ENCODE results near the gene MMS19.
A peak's percentile ranks its signal among the peaks of the same experiment; 100 is the strongest.

Gene MMS19, protein sequence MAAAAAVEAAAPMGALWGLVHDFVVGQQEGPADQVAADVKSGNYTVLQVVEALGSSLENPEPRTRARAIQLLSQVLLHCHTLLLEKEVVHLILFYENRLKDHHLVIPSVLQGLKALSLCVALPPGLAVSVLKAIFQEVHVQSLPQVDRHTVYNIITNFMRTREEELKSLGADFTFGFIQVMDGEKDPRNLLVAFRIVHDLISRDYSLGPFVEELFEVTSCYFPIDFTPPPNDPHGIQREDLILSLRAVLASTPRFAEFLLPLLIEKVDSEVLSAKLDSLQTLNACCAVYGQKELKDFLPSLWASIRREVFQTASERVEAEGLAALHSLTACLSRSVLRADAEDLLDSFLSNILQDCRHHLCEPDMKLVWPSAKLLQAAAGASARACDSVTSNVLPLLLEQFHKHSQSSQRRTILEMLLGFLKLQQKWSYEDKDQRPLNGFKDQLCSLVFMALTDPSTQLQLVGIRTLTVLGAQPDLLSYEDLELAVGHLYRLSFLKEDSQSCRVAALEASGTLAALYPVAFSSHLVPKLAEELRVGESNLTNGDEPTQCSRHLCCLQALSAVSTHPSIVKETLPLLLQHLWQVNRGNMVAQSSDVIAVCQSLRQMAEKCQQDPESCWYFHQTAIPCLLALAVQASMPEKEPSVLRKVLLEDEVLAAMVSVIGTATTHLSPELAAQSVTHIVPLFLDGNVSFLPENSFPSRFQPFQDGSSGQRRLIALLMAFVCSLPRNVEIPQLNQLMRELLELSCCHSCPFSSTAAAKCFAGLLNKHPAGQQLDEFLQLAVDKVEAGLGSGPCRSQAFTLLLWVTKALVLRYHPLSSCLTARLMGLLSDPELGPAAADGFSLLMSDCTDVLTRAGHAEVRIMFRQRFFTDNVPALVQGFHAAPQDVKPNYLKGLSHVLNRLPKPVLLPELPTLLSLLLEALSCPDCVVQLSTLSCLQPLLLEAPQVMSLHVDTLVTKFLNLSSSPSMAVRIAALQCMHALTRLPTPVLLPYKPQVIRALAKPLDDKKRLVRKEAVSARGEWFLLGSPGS

DNA sequence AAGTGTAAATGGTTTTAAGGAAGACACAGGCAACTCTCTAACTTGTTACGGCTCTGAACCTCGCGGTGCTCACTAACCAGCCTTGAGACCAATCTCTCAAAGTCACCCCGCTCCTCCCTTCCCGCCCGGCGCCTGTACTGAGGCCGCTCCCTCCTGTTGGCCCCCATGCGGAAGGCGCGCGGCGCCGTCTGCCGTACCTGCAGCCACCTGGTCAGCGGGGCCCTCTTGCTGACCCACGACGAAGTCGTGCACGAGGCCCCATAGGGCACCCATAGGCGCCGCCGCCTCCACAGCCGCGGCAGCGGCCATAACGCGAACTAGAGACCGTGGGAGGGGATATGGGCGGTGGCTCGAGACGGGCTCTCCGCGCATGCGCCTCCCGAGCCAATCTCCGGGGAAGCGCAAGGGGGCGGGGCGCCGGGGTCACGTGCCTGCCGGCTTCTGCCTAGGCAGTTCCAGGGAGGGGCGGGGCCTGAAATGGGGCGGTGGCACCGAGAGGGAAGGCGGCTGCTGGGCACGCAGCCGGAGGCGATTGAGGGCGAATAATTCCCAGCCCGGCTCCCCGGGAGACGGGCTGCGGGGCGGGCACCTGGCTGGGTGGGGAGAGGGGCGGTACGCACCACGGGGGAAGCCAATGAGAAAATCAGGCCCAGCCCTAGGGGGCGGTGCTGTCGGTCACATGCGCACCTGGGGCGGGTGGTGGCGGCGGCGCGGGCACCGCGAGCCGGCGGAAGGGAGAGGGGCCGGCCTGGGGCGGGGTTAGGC, at the start of gene MMS19:
Gene MMS19 (minus strand): TSS at position 347 of the 765 bp plus-strand sequence. CDS start 38 bp downstream, at position 309.
- peak; percentile 87 to 90 for DNase-seq

DNA sequence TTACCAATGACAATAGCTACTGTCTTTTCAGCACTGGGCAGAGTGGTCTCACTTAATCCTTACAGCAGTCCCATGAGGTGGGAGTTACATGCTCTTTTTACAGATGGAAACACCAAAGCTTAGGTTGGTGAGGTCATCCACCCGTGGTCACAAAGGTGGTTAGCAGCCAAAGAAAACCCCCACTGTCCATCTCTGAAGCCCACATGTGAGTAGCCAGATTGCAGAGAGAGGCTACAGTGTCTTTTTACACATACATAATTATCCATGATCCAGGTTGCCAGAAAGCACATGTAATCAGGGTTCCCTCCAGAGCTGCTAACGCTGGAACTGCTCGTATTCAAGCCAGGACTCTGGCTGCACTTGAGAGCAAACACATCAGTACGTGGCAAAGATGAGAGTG, 49.7 kb upstream of the MMS19 start:
- no peak for DNase-seq

DNA sequence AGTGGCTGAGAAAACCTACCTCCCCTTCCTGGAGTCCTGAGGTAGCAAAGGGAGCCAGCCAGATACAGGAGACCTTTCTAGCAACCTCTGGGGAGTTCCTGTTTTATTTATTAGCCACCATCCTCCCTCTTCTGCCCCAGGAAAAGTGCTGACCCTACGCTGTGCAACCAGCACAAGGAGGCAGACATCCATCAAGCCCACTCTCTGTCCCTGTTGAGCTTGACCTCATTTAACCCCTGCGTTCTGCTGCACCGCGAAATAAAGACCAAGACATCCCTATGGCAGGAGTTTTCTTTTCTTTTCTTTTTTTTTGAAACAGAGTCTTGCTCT, 49.0 kb upstream of the MMS19 start:
- no peak for DNase-seq

DNA sequence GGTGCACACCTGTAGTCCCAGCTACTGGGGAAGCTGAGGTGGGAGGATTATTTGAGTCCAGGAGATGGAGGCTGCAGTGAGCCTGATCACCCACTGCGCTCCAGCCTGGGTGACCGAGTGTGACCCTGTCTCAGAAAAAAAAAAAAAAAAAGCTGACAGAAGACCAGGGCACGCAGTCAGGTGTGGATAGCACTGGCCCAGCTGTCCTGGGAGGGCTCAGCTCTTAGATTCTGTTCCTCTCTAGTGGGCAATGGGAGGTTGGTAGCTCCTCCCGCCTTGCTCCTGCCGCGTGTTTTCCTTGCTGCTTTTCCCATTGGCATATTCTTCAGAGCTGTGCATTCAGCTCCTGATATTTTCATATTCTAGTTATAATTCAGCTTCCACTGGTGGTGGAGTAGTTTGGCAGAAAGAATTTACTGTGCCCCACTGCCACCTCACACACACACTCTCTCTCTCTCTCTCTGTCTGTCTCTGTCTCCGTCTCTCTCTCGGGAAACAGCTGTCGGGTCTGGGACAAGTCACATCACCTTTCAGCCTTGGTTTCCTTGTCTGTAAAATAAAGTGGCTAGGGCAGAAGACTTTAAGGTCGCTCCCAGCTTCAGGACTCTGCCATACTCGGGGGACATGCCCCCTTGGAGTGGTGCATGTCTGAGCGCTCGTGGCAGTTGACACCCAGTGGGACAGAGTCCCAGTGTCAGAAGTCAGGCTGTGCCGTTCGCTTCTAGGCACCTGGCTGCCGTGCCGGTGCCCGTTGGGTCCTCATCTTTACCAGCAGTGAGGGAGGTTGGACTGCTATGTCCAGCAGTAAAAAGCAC, 48.4 kb upstream of the MMS19 start:
- no peak for DNase-seq

DNA sequence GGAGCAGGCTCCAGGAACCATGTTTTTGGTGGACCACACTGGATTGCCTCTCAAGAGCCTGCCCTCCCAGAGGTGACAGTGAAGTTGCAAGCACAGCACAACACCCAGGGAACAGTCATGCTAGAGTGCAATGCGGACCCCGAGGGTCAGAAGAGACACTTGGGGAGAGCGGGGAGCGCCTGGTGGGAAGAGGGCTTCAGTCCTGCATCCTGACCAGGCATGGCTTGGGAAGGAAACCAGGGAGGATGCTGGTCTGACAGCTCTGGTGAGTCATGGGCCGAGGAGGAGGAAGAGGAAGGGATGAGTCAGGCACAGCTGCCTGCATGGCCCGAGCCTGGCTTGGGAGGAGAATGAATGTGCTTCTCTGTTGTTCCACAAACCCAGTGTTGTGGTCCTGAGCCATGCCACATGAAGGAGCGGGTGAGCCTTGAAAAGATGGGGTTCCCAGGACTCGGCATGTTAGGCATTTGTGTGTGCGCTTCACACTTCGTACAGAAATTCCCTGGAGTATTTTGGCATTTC, 44.9 kb upstream of the MMS19 start:
- no peak for DNase-seq

DNA sequence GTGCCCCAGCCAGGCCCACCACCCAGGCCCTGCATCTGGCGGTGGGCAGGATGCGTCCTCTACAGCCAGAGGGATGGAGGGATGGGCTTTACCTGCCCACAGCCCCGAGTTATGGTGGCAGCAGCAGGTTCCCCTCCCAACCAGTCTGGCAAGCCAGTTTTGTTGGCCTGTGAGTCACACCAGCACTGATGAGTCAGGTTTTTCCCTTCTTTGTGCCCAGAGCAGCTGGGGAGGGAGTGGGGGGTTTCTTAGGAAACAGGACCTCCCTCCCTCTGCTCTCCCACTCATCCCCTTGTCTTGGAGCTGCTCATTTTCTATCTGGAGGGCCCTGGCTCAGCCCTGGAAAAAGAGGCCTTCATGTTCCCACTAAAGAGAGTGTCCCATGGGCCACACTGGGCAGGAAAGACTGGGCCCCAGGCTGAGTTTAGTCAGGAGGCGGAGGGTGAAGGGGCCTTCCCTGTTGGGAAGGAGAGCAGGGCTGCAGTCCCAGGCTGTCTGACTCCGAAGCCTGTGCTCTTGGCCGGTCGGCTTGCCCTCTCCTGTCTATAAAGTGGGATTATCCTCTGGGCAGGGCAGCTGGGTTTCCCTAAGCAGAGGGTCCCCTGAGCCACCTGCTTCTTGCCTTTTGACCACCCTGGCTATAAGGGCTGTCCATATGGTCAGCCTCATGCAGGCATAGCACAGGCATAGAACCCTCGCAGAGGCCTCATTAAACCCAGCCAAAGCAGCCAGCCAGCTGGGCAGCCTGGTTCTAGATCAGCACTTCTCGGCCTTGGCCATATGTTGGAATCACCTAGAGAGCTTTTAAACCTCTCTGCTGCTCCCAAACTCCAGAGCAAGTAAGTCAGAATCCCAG, 44.2 kb upstream of the MMS19 start:
- DNase-seq: peak; percentile 24 to 74

DNA sequence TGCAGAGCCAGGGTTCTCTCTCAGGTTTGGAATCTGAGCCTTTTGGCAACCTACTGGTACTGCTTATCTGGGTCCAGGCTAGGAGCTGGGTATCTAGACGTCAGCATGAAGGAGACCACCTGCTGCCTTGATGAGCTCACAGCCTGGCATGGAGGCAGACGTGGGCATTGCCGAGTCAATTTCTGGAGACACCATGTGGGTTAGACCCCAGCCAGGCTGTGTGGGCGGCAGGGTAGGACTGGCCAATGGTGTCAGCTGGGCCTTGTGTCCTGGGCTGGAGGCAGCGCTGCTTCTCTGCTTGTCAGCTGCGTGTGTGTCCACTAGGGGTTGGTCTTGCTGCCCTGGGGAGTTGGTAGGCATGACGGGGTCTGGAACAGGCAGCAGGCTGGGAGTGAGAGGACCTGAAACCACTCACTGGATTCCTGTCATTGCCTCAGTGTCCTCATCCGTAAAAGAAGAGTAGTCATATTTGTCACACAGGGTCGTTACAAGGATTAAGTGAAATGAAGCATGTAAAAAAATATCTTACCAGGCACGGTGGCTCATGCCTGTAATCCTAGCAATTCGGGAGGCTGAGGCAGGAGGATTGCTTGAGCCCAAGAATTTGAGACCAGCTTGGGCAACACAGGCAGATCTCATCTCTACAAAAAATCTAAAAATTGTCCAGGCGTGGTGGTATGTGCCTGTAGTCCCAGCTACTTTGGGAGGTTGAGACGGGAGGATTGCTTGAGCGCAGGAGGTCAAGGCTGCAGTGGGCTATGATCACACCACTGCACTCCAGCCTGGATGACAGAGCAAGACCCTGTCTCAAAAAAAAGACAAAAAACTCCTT, 42.7 kb upstream of the MMS19 start:
- DNase-seq: no peak

DNA sequence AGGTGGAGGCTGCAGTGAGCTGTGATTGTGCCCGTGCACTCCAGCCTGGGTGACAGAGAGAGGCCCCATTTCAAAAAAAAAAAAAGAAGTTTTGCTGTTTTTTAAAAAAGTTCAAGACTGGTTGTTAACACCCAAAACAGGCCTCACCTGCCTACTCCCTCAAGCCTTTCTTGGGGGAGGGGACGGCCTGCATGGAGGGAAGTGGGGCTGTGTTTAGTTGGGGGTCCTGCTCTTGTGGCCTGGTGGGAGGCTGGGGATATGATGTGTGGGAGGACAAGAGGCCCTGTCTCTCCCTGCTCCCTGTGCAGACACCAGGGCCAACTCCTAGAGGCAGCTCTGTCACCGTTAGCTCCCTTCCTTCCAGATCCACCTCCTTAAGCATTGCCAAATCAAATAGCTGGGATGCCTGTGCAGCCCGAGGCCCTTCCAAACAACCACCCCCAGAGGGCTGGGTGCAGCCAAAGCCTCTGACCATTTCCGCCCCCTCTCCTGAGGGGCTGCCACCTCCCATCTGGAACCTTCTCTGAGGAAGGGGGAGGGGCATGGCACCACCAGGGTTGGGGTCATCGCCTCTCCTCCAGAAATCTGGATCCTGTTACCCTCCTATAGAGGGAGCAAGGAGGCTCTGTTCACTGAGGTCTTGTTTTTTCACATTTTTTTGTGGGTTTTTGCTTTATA, 41.4 kb upstream of the MMS19 start:
- no peak for DNase-seq

DNA sequence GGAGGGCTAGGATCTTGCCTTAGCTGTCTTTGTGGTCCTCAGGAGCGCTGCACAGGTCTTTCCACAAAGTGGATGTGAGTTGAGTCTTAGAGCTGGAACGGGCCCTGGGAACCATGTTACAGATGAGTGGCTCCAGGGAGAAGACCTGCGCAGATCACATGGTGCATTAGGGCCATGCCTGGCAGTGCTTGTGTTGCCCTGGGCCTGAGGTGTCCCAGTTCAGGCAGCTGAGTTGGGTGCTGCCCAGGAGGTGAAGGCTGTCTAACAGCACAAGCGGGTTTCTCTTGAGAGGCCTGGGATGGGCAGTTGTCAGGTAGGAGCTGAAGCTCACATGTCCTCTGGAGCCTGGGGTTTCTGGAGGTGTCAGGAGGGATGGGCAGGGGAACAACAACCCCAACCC, 40.6 kb upstream of the MMS19 start:
- DNase-seq: no peak

DNA sequence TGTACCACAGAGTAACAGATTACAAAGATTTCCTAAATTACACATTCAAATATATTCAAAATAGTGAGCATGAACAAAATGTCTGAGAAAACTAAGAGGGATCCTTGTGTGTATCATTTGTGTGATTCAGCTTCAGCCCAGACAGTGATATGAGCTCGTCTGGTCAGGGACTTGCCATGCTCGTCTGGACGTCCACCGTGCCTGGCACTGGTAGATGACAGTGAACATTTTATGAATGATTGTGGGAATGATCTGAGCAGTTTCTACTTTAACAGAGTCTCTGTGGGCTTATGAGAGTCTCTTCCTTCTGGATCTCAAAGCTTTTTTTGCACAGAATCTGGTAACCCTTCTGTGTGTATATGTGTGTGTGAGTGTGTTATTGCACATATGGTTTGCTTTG, 40.2 kb upstream of the MMS19 start:
- no peak for DNase-seq

DNA sequence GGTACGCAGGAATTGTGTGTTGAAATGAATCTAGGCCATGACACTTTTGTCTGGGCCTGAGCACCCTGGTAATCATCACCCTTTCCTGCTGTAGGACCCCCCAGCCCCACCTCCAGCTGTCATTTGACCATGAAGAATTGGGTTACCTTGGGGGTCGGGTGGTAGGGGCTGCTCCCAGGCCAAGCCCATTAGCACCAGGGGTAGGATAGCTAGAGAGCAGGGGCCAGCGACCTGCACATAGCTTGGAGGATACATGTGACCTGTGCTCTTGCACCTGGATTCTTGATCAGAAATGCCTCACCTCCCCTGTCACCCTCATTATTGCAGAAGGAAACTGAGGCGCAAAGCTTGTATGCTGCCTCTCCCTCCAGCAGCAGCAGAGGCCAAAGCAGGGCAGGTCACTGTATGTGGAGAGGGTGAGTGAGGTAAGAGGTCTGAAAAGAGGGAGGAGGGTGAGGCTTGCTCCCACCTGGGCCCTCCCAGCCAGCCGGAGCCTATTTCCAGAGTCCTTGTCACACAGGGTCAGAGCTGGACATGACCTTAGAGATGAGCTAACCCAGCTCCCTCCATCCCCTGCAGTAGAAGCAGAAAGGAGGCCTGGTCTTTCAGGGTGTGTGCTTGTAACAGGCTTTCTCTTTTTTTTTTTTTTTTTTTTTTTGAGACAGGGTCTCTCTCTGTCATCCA, 39.1 kb upstream of the MMS19 start:
- no peak for DNase-seq

DNA sequence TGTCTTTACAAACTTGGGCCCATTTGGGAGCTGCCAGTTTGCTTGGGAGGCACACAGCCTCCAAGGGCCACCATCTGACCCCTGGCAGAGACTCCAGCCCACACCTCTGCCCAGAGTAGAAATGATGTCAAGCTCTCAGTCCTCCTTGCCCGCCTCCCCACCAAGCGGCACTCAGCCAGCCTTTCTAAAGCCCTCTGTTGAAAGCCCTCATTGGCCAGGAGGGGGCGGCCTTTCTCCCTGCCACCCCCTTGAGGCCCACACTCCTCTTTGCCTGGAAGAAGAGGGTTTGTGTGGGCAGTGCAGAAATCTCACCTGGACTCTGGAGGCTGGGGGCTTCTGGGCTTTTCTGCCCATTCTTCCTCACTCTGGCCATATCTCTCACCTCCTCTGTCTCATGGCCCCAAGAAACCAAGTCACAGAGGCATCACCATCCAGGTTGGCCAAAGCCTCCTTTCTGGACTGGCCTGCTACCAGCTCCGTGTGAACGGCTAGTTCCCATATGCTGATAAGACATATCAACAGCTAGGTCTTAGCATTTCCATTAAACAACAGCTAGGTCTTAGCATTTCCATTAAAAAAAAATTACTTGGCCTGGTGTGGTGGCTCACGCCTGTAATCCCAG, 36.6 kb upstream of the MMS19 start:
- DNase-seq: no peak

DNA sequence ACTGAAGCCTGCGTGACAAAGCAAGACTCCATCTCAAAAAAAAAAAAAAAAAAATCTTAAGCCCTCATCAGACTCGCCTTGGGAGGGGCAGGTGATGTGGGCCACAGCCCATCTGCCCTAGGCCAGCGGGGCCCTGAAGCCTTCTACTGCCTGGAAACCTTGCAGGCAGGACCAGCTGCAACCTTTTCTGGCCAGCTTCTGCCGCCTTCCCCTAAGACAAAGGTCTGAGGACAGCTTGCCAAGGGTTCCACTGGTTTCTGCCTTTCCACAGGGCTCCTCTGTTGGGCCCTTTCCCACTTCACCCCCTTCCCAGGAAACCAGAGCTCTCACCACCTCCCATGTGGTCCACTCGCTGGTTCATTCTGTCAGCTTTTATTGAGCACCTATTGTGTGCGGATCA, 35.7 kb upstream of the MMS19 start:
- no peak for DNase-seq

DNA sequence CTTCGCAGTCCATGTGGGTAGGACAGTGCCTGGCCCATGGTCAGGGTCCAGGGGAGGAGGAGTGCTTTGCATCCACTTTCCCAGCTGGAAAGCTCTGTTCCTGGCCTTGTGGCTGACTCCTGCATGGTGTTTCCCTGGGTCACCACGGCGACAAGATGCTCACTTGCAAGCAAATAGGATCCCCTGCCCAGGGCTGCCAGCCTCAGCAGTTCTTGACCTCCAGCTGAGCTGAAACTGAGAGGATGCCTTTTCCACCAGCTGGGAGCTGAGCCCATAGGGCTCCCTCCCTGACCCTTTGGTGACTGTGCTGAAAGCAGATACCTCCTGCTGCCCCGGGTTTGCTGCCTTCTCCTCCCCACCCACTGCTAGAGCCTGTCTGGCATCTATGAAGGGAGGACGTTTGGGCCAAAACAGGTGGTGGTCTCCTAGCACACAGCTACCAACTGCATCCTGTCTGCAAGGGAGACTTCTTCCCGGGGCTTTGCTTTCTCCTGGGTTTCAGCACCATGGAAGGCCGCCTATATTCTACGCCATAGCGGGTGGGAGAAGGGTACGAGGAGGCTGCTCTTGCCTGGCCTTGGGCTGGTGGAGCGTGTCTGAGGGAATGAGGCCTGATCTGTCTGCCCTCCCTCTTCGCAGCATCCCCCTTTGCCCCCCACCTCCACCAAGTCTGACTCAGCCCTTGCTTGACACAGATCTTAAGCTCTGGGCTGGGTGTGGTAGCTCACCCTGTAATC, 34.9 kb upstream of the MMS19 start:
- no peak for DNase-seq

DNA sequence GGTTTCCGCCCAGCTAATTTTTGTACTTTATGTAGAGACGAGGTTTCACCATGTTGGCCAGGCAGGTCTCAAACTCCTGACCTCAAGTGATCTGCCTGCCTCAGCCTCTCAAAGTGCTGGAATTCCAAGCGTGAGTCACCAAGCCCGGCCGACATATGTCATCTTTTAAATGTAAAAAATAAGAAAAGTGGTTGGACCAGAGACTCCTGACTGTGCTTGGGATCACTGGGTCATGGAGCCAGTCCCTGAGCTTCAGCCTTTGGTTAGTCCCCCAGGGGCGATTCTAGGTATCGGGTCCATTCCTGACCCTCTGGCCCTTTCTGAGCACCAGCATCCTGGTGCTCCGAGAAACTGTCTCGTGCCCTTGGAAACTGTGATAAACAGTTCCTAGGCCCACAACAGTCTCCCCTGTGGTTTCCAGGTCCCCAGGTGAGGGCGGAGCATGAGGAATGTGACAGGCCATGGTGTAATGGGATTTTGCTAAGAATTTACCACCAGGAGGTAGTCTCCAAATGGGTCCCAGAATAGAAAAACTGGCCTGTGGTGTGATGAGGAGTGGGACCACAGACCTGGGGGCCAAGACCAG, 33.3 kb upstream of the MMS19 start:
- no peak for DNase-seq

DNA sequence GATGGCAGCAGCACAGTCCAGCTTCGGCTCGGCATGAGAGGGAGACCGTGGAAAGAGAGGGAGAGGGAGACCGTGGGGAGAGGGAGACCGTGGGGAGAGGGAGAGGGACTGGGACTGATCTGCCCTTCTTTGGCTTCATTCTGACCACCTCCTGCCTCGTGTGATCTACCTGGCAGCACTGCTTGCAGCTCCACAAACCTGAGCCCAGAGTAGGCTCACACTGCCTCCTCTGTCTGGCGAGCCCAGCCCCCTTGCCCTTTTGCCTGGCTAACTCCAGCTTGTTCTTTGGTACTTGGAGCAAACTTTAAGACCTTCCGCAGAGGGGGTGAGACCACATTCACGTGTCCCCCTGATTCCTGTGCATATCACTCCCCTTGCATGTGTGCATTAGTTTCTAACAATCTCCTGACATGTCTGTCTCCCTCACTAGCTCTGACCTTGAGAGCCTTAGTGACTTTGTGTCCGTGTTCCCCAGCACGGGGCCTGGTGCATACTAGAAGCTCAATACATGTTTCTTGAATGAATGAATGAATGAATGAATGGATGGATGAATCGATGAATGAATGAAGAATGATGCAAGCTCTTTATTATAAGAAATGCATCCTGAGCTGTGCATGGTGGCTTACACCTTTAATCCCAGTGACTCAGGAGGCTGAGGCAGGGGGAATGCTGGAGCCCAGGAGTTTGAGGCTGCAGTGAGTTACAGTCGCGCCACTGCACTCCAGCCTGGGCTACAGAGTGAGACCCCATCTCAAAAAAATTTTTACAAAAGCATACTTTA, 31.7 kb upstream of the MMS19 start:
- no peak for DNase-seq
